HUES6 (cell line): ENCODE measurements around the gene RBBP5.

Experiments used
- H3K27ac ChIP-seq: 2 replicates; pipeline ENCODE4 v1.7.0; 2013; ENCODE audit warnings: low read depth, mild to moderate bottlenecking, low read length, inconsistent platforms
- H3K27me3 ChIP-seq: 2 replicates; pipeline ENCODE4 v1.6.1; 2013; ENCODE audit warnings: low read length; ENCODE audit not compliant: control insufficient read depth, insufficient read depth
- H3K36me3 ChIP-seq: 2 replicates; pipeline ENCODE4 v1.6.1; 2013; ENCODE audit warnings: low read length; ENCODE audit not compliant: control insufficient read depth, insufficient read depth
- H3K4me1 ChIP-seq: 2 replicates; pipeline ENCODE4 v1.6.1; 2013; ENCODE audit warnings: low read length; ENCODE audit not compliant: control insufficient read depth, insufficient read depth
- H3K4me3 ChIP-seq: 2 replicates; pipeline ENCODE4 v1.5.1; 2013; ENCODE audit warnings: low read depth, low read length
- H3K9ac ChIP-seq: one replicate; pipeline ENCODE4 v1.6.1; 2013; ENCODE audit warnings: mild to moderate bottlenecking, low read length
- H3K9me3 ChIP-seq: 2 replicates; pipeline ENCODE4 v1.6.1; 2013; ENCODE audit warnings: low read depth, low read length; ENCODE audit not compliant: control insufficient read depth, insufficient read depth

RBBP5 gene

GRCh38 chr1:205065666-205066065 is 56.1 kb downstream of the RBBP5 start:
- no peaks in the 10 kb centered on the region for H3K36me3 ChIP-seq
- no peak overlapping the region for H3K4me3 ChIP-seq
- H3K9ac ChIP-seq: no peak overlapping the region
- H3K9me3 ChIP-seq: no peaks in the 10 kb centered on the region
- no peak overlapping the region for H3K27ac ChIP-seq
- H3K27me3 ChIP-seq: peaks cover 3% of the 10 kb centered on the region; the same call in 1 of the 2 replicates
- peaks cover 4% of the 10 kb centered on the region; the same call in 1 of the 2 replicates for H3K4me1 ChIP-seq

- Histone ChIP-seq H3K27ac (no peak overlapping the region), H3K4me1 (peaks cover 4% of the 10 kb centered on the region; the same call in 1 of the 2 replicates), H3K27me3 (peaks cover 3% of the 10 kb centered on the region; the same call in 1 of the 2 replicates), H3K4me3 (no peak overlapping the region), H3K9me3 (no peaks in the 10 kb centered on the region), H3K36me3 (no peaks in the 10 kb centered on the region), H3K9ac (no peak overlapping the region)
Observed at GRCh38 chr1:205064741-205065316, 56.9 kb downstream of the RBBP5 start.

DNA sequence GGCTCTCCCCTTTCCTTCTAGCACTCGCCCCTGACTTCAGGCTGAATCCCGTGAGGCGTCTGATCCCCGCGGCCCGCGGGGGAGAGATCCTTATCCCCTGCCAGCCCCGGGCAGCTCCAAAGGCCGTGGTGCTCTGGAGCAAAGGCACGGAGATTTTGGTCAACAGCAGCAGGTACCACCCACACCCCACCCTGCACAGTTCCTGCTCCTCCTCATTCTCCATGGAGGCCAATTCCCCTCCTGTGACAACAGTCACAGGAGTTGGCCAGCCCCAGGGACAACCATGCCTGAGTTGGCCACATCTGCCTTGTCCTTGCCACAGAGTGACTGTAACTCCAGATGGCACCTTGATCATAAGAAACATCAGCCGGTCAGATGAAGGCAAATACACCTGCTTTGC is 57.5 kb downstream of the RBBP5 start:
- Histone ChIP-seq H3K36me3 (no peaks in the 10 kb centered on the region), H3K27me3 (peaks cover 3% of the 10 kb centered on the region; the same call in 1 of the 2 replicates), H3K4me1 (peaks cover 4% of the 10 kb centered on the region; the same call in 1 of the 2 replicates)

DNA sequence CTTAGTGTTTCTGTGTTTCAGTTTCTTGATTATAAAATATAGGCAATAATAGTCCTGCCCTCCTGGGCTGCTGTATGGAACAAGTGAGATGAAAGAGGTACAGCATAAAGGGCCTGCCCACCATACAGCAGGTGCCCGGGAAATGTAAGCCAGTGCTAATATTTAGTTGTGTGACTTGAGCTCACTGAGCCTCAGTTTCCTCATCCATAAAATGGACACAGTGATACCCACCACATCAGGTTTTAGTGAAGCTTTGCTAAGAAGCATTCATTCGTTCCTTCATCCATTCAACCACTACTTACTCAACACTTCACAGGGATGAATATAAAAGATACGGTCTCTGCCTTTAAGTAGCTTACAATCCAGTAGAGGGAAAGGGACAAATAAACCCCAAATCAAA is 58.9 kb downstream of the RBBP5 start:
- peaks cover 4% of the 10 kb centered on the region; the same call in 1 of the 2 replicates for H3K4me1 ChIP-seq
- H3K36me3 ChIP-seq: no peaks in the 10 kb centered on the region
- H3K9me3 ChIP-seq: no peaks in the 10 kb centered on the region
- H3K27me3 ChIP-seq: peaks cover 3% of the 10 kb centered on the region; the same call in 1 of the 2 replicates
- H3K4me3 ChIP-seq: no peak overlapping the region
- H3K27ac ChIP-seq: no peak overlapping the region
- no peak overlapping the region for H3K9ac ChIP-seq

More for the DNA sequence above, 57.5 kb downstream of the RBBP5 start:
- H3K9ac ChIP-seq: no peak overlapping the region
- no peaks in the 10 kb centered on the region for H3K9me3 ChIP-seq
- H3K27ac ChIP-seq: no peak overlapping the region
- H3K4me3 ChIP-seq: no peak overlapping the region

DNA sequence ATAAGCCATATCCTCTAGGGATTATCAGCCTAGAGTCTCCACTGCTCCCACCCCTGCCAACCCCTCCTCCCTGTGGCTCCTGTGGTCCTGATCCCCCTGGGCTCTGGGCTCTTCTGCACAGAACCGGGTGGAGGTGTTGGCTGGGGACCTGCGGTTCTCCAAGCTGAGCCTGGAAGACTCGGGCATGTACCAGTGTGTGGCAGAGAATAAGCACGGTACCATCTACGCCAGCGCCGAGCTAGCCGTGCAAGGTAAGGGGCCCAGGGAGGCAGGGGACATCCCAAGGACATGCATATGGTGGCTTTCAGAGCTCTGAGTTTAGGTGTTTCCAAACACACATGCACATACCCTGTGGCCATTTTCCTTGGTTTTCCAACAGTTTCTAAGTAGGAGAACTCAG is 59.5 kb downstream of the RBBP5 start:
- no peak overlapping the region for H3K27ac ChIP-seq
- no peak overlapping the region for H3K9ac ChIP-seq
- no peaks in the 10 kb centered on the region for H3K9me3 ChIP-seq
- H3K4me1 ChIP-seq: peaks cover 4% of the 10 kb centered on the region; the same call in 1 of the 2 replicates
- peaks cover 3% of the 10 kb centered on the region; the same call in 1 of the 2 replicates for H3K27me3 ChIP-seq
- no peaks in the 10 kb centered on the region for H3K36me3 ChIP-seq
- no peak overlapping the region for H3K4me3 ChIP-seq

- no peak overlapping the region for H3K27ac ChIP-seq
- no peak overlapping the region for H3K4me3 ChIP-seq
- no peaks in the 10 kb centered on the region for H3K36me3 ChIP-seq
- peaks cover 4% of the 10 kb centered on the region; the same call in 1 of the 2 replicates for H3K4me1 ChIP-seq
- H3K27me3 ChIP-seq: peaks cover 5% of the 10 kb centered on the region; the same call in 1 of the 2 replicates
- no peak overlapping the region for H3K9ac ChIP-seq
- H3K9me3 ChIP-seq: no peaks in the 10 kb centered on the region
Observed at GRCh38 chr1:205061665-205062069, 60.1 kb downstream of the RBBP5 start.

DNA sequence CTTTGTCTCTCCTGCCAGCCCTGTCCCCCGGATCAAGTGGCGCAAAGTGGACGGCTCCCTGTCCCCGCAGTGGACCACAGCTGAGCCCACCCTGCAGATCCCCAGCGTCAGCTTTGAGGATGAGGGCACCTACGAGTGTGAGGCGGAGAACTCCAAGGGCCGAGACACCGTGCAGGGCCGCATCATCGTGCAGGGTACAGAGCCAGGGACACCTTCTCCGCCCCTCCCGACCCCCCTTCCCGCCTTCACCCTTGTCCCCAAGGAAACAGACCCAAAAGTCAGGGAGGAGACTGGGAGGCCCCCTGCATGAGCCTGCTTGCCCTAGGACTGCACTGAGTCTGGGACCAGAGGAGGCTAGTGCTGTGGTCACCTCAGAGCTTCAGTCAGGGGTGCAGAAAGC is 60.6 kb downstream of the RBBP5 start:
- H3K27me3 ChIP-seq: peaks cover 8% of the 10 kb centered on the region; the same call in 1 of the 2 replicates
- no peaks in the 10 kb centered on the region for H3K36me3 ChIP-seq
- H3K4me1 ChIP-seq: peaks cover 4% of the 10 kb centered on the region; the same call in 1 of the 2 replicates
- no peak overlapping the region for H3K4me3 ChIP-seq
- H3K9ac ChIP-seq: no peak overlapping the region
- no peaks in the 10 kb centered on the region for H3K9me3 ChIP-seq
- H3K27ac ChIP-seq: no peak overlapping the region

DNA sequence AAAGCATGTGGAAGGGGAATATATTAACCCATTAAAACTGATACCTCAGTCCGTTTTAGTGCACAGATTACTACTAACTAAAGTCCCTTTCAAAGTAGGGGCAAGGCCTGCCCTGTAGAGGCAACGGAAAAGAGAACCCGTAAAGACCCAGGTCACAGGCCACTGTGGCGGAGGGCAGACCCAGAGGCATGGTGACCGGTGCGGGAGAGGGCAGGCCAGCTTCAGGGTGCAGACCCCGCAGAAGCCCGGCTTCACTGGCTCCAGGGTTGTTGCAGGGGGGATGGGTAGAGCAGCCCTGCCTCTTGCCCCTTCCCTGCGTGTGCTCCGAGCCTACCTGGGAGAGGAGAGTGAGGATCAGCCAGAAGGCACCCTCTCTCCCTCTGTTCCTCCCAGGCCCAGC is 61.0 kb downstream of the RBBP5 start:
- Histone ChIP-seq H3K36me3 (no peaks in the 10 kb centered on the region), H3K9me3 (no peaks in the 10 kb centered on the region), H3K4me1 (peaks cover 4% of the 10 kb centered on the region; the same call in 1 of the 2 replicates), H3K27ac (no peak overlapping the region), H3K4me3 (no peak overlapping the region), H3K27me3 (peaks cover 8% of the 10 kb centered on the region; the same call in 1 of the 2 replicates), H3K9ac (no peak overlapping the region)

- Histone ChIP-seq H3K4me1 (peaks cover 4% of the 10 kb centered on the region; the same call in 1 of the 2 replicates), H3K9ac (no peak overlapping the region), H3K27me3 (peaks cover 14% of the 10 kb centered on the region; the same call in 1 of the 2 replicates), H3K9me3 (no peaks in the 10 kb centered on the region), H3K36me3 (no peaks in the 10 kb centered on the region), H3K4me3 (no peak overlapping the region), H3K27ac (no peak overlapping the region)
Observed at GRCh38 chr1:205059660-205060059, 62.1 kb downstream of the RBBP5 start.

DNA sequence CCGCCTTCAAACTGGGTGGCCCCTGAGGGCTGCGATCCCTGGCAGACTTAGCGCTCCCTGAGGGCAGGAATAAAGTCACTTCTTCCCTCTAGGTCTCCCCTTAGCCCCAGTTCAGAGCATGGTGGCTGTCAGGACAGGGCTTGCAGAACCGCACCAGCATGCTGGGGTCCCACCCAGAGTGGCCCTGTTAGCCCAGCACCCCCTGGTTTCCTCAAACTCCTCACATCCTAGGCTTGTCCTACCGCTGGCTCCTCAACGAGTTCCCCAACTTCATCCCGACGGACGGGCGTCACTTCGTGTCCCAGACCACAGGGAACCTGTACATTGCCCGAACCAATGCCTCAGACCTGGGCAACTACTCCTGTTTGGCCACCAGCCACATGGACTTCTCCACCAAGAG is 62.9 kb downstream of the RBBP5 start:
- H3K4me1 ChIP-seq: peaks cover 4% of the 10 kb centered on the region; the same call in 1 of the 2 replicates
- H3K9ac ChIP-seq: no peak overlapping the region
- H3K9me3 ChIP-seq: no peaks in the 10 kb centered on the region
- no peak overlapping the region for H3K27ac ChIP-seq
- peaks cover 16% of the 10 kb centered on the region; the same call in 1 of the 2 replicates for H3K27me3 ChIP-seq
- H3K36me3 ChIP-seq: no peaks in the 10 kb centered on the region
- H3K4me3 ChIP-seq: no peak overlapping the region

GRCh38 chr1:205057808-205058575 is 63.8 kb downstream of the RBBP5 start:
- Histone ChIP-seq H3K4me3 (no peak overlapping the region), H3K4me1 (peaks cover 4% of the 10 kb centered on the region; the same call in 1 of the 2 replicates), H3K36me3 (no peaks in the 10 kb centered on the region), H3K9ac (no peak overlapping the region), H3K9me3 (no peaks in the 10 kb centered on the region), H3K27ac (no peak overlapping the region), H3K27me3 (peaks cover 16% of the 10 kb centered on the region; the same call in 1 of the 2 replicates)
